ENCODE data around the gene DFFB.

DFFB gene

DNA sequence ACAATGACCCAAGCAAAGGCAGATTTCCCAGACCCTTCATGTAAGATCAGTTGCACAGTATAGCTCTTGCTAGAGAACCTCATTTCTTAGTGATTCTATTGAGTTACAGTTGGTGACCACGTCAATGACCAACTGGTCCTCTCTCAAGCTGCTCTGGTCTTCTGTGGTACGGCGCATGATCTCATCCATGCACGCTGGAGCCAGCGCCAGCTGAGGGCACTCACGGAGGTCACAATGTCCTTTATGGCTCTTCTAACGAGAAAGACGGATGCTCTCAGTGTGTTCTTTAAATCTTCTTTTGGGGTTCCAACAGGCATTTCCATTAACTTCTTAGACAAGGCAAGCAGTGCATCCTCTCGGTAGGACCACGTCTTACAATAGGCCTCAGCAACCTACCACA, 22.6 kb upstream of the DFFB start:
- DNase-seq, result no peak

DNA sequence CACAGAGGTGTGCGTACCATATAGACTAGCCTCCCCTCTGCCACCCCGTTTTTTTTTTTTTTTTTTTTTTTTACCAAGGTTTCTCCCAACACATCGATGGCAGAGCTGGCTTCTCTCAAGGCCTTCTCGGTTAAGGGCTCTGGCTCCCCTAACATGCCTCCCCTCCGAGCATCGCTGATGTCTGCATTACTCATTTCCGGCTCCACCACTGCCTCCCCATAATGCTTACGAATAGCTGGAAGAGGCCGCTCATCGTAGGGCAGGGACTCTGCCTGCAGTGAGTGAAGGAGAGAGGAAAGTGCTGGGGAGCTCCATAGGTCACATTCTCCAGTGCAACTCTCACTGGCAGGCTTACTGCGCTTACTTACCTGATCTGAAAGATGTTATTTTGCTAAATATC, 20.9 kb upstream of the DFFB start:
- DNase-seq, result no peak

DNA sequence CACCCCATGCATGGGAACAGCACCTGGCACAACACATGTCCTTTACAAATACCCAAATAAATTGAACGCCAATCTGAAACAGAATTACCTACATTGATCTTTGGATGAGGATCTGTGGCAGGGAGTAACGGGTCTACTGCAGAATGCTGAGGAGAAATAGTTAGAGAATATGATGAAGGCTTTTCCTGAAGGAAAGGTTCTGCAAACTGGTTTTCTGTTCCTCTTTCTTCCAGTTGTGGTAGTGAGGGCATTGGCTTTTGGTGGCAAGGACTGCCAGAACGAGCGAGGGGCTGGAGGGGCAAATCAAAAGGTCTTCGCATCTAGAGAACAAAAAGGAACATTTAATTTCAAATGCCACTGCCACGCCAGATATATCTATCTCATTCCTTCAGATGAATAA, 20.1 kb upstream of the DFFB start:
- DNase-seq, result no peak

DNA sequence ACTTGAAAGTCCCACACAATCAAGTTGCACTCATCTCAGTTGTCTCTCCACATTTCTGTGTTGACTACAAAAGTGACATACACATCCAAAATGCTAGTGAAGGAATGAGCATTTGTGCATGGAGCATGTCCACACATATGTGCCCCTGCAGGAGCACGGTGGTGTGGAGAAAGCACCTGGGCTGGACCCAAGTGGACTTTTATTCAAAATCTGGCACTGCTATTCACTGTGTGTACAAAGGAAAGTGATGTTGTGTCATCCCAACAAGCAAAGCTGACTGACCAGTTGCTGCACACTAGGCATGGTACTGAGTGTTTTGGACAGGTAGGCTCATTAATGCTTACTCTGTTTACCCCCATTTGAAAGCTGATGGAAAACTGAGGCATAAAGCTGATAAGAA, 19.6 kb upstream of the DFFB start:
- DNase-seq, result no peak

DNA sequence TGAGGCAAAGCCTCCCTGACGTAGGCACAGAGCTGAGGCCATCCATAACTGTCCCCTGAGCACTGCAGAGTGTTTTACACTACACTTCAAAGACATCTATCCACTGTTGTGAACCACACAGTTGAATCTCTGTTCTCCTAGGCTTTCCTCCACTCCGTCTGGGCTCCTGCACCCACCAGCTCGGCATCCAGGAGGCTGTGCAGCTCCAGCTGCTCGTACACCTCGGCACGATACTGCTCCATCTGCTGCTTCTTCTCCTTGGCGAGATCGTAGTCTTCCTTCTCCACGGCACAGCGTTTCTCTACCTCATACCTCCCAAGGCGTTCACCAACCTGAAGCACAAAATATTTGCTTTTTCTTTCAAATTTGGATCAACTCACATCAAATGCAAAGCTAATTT, 18.5 kb upstream of the DFFB start:
- no peak for DNase-seq

DNA sequence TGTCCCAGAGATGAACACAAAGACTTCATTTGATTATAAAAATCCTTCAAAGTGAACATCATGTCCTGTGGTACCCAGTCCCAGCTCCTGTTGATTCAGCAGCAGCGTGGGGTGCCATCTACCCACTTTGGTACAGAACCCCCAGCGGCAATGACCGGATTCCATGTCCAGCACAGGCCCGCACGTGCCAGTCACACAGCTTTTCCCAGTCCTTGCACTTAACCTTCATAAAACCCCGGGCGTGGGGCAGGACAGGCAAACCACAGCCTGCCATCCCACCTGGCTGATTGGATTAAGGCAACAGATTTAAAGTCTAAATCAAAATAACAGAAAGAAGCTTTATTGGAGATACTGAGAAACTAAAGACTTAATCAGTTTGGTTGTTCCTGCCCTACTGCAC, 15.8 kb upstream of the DFFB start:
- no peak for DNase-seq

DNA sequence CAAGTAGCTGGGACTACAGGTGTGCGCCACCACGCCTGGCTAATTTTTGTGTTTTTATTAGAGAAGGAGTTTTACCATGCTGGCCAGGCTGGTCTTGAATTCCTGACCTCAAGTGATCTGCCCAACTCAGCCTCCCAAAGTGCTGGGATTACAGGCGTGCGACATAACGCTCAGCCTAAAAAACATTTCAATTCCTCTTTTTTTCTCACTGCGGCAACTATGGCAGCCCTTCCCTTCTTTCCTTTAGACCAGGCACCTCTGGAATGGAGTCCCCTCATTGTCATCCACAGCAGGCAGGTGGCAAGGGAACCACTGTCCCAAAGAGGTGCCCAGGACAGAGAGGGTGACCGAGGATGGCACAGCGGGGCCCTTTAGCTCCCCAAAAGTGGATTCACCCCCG, 14.4 kb upstream of the DFFB start:
- DNase-seq, result no peak

DNA sequence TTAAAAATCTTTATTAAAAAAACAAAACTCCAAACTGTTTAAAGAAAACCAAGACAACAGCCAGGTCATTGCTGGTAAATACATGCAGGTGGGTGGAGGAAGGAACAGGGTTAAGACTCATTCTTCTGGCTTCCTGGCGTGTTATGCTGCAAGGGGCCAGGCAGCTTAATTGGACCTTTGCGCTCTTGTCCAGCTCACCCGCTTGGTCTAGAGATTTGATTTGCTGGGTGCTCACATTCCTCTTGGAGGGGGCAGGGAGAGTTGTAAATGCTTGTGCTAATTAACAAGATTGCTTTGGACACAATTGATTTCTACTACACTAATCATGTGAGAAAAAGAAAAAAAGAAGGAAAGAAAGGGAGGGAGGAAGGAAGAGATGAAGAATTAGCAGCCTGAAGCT, 10.7 kb upstream of the DFFB start:
- no peak for DNase-seq

DNA sequence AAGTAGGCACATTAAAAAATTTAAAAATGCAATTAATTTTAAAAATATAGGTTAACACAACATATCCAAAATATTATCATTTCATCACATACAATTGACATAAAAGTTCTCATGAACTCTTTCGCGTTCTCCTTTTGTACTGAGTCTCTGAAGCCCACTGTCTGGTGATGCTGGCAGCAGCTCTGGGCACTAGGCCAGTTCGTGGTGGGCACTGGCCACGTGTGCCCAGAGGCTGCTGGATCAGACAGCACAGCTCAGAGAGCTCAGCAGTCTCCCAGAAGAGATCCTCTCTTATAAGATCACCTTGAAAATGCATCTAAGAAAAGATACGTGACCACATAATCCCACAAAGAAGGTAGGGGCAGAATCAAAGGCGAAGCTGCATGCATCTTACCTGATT, 10.2 kb upstream of the DFFB start:
- DNase-seq, result no peak

DNA sequence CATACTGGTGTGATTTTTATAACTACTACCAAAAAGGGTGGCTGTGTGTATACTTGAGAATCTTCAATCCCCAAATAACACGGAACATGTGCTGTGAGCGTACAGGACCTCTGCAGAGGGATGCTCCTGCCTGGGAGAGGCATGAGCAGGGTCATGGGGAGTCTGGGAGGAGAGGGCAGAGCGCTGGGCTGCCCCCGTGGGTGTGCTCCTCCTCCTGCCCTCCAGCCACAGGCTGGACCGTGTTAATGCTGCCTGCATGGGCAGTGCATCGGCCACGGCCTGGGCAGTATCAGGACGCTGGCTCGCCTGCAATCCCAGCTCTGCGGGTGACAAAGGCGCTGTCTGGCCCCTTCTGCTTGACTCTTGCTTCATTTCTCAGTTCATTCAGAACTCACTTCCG, 6.4 kb upstream of the DFFB start:
- DNase-seq, result no peak

DNA sequence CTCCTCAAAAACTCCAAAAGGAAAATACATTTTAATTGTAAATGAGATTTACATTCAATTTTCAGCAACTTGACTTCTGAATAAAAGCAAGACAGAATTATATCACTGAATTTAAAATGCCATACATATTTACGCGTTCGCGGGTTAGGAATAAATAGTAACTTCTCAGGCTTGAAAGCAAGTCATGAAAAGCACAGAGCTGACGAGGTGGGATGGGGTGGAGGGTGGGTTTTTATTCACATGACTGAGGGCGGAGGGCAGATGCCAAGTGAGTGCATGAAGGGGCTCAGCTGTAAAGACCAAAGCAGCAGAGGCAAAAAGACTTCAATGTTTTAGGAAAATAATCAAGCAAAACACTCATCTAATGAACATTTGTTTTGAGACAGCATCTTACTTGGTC, 6.0 kb upstream of the DFFB start:
- DNase-seq, result no peak

DNA sequence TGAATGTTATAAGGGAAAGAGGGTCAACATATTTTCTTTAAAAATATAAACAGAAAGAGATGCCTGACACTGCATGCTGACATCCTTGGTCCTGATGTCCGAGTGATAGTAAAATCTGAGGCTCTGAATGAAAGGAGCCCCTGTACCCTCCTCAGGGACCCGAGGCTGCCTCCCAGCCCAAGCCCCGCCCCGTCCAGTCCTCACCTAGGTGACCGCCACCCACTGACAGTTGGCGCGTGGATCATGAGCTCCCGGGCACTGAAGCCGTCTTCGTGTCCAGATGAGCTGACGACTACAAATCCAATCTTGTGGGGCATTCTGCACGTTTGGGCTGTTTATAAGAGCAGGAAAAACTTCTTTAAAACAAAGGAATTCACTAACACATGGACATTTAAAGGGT, 5.2 kb upstream of the DFFB start:
- DNase-seq, result no peak

DNA sequence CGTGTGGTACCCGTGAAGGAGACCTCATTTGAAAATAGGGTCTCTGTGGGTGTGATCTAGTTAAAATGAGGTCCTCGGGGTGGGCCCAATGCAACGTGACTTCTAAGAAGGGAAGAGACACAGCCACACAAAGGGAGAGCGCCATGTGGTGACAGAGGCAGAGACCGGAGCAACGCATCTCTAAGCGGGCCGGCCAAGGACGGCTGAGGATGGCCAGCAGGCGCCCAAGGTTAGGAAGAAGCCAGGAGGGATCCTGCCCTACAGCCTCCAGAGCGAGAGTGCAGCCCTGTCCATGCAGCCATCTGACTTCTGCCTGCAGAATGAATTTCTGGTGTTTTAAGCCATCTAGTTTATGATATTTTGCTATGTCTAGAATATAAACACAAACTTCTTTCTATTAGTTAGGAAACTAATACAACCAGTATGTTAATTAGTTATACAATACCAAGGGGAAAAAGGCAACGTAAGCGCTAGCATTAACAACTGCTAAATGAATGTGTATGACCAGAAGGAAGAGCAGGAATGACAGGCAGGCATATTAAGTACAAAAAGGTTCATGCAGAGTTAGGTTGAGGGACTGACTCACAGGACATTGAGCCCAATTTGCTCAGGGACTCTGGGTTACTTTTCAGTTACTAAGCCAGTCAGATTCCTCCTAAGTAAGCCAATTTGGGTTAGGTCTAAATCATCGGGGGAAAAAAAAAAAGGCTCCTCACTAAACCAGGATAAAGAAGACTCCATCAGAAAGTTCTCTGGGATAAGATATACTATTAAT, 4.4 kb upstream of the DFFB start:
- no peak for DNase-seq

DNA sequence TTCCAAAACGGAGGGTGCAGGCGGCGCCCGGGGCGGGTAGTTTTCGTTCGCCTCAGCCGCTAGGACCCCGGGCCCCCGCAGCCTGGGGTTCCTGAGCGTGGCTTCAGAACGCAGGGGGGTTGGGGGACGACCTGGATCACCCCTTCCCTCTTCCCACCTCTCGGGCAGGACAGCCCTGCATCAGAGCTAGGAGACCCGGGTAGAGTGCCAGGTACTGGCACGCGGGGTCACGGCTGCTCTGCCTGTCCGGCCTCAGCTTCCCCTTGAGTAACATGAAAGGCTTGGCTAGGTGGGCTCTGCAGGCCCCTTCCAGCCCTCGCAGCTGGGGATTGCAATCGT, 484 bp downstream of the DFFB start:
- no peak for DNase-seq

DNA sequence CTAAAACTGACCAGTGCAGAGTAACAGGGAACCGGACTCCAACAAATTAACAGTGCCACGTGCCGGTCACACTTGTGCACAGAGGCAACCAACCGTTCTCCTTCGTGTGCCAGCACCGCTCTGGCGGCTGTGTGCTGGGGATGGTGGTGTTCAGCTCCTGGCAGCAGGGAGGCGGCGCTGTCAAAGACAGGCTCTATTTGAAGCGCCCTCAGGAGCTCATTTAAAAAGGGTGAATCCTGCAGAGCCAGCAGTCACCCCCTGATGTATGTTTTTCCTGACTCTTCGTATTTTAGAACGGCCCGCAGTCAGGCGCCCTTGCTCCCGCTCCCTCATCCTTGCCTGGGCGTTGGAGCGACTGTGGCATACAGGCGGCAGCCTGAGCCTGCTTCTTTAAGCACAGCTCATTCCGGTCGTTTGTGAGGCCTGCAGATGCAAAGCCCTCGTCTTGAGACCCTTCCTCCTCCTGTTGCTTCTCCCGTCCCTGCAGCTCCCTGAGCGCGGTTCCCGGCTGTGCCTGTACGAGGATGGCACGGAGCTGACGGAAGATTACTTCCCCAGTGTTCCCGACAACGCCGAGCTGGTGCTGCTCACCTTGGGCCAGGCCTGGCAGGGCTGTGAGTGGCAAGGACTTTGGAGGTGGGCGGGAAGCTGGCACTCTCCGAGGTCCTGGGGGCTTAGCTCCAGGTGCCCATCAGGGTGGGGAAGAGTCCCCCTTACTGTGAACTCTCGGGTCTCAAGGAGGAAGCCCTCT, 1.1 kb downstream of the DFFB start:
- DNase-seq, result peak; percentile 36

DNA sequence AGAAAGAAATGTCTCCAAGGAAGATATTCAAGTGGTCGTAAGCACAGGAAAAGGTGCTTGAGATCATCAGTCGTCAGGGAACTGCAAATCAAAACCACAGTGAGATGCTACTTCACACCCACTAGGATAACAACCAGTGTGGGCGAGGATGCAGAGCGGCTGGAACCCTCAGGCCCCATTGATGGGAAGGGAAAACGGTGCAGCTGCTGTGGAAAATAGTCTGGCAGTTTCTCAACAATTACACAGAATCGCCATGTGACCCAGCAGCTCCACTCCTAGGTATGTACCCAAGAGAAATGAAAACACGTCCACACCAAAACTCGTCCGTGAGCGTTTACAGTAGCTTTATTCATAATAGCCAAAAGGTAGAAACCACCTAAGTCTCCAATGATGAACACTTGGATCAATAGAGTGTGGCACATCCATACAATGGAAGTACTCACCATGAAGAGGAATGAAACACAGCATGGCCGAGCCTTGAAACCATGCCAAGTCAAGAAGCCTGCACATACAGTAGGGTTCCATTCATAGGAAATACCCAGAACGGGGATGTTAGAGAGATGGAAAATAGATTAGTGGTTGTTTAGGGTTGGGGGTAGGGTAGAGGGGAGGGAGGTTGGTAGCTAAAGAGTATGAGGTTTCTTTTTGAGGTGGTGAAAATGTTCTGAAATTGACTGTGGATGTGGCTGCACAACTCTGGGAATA, 6.1 kb downstream of the DFFB start:
- DNase-seq, result no peak

DNA sequence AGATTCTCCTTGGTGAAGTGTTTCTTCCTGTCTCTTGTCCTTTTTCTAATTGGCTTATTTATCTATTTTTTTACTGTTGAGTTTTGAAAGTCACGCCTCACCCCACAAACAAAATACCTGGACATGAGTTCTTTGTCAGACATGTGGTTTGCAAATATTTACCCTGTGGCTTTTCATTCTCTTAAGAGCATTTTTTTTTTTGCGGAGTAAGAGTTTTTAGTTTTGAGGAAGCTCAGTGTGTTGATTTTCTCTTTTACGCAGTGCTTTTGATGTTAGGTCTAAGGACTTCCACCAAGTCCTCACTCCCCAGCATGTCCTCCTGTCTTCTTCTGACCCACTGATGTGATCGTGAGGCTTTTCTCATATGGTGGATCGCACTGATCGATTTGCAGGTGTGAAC, 7.6 kb downstream of the DFFB start:
- DNase-seq, result no peak

DNA sequence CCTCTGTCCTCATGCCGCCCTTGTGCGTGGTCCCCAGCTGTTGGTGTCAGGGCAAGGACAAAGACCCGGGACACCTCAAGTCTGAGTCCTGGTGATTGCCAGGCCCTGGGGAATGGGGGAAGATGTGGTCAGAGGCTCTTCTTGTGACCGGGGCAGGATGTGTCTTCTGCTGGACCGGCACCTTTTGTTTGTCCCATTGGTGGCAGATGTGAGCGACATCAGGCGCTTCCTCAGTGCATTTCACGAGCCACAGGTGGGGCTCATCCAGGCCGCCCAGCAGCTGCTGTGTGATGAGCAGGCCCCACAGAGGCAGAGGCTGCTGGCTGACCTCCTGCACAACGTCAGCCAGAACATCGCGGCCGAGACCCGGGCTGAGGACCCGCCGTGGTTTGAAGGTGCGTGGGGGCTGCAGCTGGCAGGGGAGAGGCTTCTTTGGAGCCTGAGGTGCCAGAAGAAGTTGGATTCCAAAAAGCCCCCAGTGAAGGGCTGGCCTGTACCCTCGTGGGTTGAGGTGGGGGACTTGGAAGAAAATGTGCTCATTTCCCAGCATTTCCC, 8.4 kb downstream of the DFFB start:
- no peak for DNase-seq

DNA sequence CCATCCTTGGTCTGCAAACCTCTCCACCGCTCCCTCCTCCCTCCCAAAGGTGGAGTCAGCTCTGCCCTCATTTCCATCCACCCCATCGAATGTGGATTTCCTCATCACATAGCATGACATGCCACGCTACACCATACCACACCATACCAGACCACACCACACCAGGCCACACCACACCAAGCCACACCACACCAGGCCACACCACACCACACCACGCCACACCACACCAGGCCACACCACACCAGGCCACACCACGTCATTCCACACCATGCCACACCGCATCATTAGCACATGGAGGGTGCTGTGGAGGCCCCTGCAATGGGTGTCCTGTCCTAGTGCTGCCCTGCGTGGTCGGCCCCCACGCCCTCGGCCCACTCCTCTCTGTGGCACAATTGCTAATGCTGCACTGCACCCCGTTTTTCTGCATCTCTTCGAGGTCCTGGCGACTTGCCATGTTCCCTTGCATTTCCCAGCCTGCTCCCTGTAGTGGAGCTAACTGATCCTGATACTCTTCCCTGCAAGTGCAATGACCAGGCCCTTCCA, 11.3 kb downstream of the DFFB start:
- no peak for DNase-seq

DNA sequence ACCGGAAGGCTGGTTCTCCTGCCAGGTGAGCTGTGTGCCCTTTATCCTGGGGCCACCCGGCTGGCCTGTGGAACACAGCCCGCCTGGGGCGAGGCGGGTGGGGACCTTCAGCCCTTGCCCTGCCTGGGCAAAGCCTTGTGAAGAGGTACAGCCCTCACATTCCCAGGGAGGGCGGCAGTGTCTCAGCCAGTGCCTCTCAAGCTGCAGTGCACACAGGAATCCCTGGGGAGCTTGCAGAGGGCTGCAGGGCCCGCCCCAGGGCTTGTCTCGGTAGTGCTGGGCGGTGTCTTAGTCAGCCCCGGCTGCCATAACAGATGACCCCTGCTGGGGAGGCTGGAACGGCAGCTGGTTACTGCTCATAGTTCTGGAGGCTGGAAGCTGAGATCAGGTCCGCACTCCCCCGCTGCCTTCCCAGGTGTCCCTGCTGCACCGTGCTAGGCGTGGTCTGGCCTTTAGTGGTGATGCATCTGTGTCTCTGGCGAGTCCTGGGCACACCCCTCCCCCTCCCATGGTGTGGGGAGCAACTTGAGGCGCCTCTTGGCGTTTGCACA, 12.6 kb downstream of the DFFB start:
- no peak for DNase-seq

DNA sequence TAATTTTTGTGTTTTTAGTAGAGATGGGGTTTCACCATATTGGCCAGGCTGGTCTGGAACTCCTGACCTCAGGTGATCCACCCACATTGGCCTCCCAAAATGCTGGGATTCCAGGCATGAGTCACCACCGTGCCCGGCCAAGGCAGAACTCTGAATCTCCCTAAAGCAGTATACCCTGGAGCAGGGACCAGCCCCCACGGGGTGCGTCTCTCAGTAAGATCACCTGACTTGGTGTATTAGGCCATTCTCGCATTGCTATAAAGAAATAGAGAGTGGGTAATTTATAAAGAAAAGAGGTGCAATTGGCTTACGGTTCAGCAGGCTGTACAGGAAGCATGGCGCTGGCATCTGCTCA, 14.2 kb downstream of the DFFB start:
- no peak for DNase-seq

DNA sequence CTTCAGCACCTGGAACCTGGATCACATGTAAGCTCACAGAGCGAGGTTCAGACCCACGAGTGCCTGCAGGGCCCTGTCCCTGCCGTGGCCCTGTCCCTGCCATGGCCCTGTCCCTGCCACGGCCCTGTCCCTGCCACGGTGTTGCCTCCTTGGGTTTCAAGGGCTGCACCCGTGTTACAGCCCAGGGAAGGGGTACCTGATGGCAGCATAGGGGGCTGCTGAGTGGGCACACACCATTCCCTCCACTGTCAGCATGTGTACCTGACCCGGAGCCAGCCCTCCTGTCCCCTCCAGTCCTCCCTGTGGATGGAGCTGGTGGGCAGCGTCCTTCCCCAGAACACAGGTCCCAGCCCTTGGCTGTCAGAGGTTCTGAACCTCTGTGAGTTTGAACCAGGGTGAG, 15.3 kb downstream of the DFFB start:
- no peak for DNase-seq

DNA sequence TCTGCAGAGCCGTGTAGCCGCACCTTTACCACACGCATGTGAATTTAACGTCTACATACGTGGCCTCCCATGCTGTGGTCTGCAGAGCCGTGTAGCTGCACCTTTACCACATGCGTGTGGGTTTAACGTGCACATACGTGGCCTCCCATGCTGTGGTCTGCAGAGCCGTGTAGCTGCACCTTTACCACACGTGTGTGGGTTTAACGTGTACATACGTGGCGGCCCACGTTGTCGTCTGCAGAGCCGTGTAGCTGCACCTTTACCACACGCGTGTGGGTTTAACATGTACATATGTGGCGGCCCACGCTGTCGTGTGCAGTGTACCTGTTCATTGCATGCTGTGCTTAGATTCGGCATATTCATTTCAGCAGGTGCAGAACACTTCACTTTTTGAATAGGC, 17.5 kb downstream of the DFFB start:
- DNase-seq, result no peak

DNA sequence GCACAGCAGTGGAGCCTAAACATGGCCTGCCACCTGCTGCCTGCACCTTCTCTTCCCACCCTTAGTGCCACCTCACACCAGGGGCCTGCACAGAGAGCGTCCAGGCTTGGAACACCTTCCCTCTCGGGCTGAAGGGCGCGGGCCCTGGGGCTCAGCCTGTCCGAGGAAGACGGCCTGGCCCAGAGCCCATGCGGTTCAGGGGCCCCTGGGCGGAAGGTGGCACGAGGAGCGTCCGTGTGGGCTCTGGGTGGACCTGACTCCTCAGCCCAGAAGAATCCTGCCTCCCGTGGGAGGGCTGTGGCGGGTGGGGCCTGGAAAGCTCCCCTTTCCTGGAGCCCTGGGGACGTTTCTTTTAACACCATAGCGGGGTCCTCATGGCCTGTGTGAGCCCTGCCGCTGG, 19.4 kb downstream of the DFFB start:
- DNase-seq, result no peak
